Spleen (tissue), 7 donors: Measurements from ENCODE around the gene GRIP1.

Source experiments
- POLR2A ChIP-seq, 3 donors: fragments of 450-650 bp; IDR thresholded peaks; one replicate each; pipeline ENCODE4 v1.5.1; 2017; ENCODE audit warnings: antibody characterized with exemption in 3 of 3, mild to moderate bottlenecking in 1 of 3
- POLR2AphosphoS5 ChIP-seq, 3 donors: sonication (generic); formaldehyde crosslinking; IDR thresholded peaks; one replicate each; pipeline ENCODE4 v1.5.1; 2017; ENCODE audit warnings: antibody characterized with exemption in 3 of 3
- TF ChIP-seq, protein P1 (sequence below), 11 experiments: fragments of 200-600 bp in 7 of 11; fragments of 450-650 bp in 4 of 11; sonication (generic) in 4 of 11; IDR thresholded peaks in 8 of 11; conservative IDR thresholded peaks in 3 of 11; 1 replicate in 7 of 11; 2 replicates in 4 of 11; pipeline versions ENCODE4 v1.4.0 to v1.8.0; 2016 to 2021; ENCODE audit warnings: antibody characterized with exemption in 11 of 11, inconsistent platforms in 4 of 11, mild to moderate bottlenecking in 1 of 11
- donor health status: DM: no; HTN: no; CAD: no; lungs with moderate emphysema.
- donor health status: DM: no; HTN: no; CAD: no.
- donor health status: DM: no; HTN: no; CAD: no.

DNA sequence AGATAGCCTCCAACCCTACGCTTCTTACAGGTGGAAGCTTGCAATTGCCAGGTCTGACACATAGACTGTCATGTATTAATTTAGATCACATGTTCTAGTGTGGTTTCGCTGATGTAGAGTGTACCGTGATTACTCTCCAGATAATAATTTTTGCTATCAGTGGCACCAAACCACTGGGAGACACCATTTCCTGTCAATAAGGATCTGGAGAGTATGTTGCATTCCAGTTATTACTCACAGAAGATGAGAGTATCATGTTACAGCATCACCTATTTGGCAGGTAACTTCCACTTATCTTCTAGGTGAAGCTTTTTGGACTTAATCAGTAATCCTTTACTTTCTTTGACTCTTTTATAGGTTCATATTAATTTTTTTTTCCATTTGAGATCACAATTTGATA, 229.3 kb downstream of the GRIP1 start:
- TF ChIP-seq, protein P1, sequence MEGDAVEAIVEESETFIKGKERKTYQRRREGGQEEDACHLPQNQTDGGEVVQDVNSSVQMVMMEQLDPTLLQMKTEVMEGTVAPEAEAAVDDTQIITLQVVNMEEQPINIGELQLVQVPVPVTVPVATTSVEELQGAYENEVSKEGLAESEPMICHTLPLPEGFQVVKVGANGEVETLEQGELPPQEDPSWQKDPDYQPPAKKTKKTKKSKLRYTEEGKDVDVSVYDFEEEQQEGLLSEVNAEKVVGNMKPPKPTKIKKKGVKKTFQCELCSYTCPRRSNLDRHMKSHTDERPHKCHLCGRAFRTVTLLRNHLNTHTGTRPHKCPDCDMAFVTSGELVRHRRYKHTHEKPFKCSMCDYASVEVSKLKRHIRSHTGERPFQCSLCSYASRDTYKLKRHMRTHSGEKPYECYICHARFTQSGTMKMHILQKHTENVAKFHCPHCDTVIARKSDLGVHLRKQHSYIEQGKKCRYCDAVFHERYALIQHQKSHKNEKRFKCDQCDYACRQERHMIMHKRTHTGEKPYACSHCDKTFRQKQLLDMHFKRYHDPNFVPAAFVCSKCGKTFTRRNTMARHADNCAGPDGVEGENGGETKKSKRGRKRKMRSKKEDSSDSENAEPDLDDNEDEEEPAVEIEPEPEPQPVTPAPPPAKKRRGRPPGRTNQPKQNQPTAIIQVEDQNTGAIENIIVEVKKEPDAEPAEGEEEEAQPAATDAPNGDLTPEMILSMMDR (IDR thresholded peaks at IDR 0.05 in 8 of 11, conservative IDR thresholded peaks at IDR 0.05 in 3 of 11), result no peak
- TF ChIP-seq POLR2AphosphoS5 (IDR thresholded peaks at IDR 0.05) (no peak), POLR2A (IDR thresholded peaks at IDR 0.05) (no peak)
